ENCODE results near the gene SLC28A2.
"Not testable (repeated sequence)": the region's sequence is repeated elsewhere in the genome, so short reads cannot be mapped to it uniquely, and the experiment has no call there.

Gene SLC28A2, protein sequence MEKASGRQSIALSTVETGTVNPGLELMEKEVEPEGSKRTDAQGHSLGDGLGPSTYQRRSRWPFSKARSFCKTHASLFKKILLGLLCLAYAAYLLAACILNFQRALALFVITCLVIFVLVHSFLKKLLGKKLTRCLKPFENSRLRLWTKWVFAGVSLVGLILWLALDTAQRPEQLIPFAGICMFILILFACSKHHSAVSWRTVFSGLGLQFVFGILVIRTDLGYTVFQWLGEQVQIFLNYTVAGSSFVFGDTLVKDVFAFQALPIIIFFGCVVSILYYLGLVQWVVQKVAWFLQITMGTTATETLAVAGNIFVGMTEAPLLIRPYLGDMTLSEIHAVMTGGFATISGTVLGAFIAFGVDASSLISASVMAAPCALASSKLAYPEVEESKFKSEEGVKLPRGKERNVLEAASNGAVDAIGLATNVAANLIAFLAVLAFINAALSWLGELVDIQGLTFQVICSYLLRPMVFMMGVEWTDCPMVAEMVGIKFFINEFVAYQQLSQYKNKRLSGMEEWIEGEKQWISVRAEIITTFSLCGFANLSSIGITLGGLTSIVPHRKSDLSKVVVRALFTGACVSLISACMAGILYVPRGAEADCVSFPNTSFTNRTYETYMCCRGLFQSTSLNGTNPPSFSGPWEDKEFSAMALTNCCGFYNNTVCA

DNA sequence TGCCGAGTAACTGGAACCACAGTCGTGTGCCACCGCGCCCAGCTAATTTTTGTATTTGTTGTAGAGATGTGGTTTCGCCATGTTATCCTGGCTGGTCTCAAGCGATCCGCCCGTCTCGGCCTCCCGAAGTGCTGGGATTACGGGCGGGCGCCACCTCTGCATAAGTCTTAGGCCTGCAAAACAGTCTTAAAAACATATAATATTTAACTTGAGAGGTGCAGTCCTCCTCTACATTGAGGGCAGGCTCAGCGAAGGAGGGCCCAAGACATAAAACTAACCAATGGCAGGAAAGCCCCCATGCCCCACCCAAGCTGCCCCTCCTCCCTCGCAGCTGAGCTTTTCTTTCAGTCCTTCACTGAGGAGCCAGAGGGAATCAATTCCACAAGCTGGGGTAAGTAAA lies at the start of gene SLC28A2:
Gene SLC28A2, plus strand, starts transcription at position 347 of the 400 bp plus-strand sequence. CDS start 982 bp downstream, outside the sequence.
- no peak for DNase-seq

DNA sequence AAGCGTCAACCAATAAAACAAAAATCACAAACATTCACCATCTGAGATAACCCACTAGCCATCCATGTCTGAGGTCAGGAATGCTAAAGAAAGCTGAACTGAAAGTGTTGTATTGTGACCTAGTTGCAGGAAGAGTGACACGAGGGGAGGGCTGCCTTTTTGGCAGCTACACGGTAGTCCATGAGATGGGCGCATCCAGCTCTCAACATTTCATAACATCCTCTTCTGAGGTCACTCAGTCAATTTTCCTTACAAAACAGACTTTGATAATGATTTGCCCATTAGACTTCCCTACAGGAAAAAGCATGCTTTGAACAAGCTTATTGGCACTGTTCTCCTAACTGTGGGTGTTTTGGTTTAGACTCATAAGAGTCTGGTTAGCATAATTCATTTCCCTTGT lies 48.9 kb upstream of the SLC28A2 start:
- no peak for DNase-seq

DNA sequence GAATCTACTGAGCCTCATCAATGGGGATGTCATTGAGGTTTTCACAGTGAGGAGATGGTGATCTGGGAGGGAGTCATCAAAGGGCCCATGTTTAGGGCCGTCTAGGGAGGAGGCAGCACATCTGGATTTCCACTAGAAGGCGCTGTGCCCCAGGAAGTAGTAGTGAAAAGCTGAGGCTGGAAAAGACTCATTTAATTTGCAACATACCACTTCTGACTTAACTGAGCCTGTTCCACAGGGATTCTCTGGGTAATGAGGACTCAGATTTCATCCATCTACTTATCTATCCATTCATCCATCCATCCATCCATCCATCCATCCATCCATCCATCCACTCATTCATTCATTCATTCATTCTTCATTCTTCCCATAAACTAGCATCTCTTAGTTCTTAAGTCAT lies 46.8 kb upstream of the SLC28A2 start:
- peak; percentile 35 to 58 for DNase-seq

DNA sequence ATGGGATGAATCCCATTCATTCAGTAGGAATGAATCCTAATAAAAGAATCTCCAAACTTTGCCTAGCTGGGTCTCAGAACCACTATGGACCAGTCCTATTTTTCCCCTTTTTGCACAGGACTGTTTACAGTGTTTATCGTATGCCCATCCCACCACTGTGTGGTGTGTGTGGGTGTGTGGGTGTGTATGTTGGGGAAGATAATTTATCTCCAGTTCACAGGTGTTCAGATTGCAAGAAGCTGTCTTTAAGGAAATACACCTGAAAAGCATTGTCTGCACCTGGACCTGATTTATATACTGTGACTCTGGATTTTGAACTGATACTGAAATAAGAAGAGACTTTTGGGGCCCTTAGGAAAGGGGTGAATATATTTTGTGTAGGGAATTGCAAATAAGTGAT lies 39.5 kb upstream of the SLC28A2 start:
- DNase-seq, result no peak

DNA sequence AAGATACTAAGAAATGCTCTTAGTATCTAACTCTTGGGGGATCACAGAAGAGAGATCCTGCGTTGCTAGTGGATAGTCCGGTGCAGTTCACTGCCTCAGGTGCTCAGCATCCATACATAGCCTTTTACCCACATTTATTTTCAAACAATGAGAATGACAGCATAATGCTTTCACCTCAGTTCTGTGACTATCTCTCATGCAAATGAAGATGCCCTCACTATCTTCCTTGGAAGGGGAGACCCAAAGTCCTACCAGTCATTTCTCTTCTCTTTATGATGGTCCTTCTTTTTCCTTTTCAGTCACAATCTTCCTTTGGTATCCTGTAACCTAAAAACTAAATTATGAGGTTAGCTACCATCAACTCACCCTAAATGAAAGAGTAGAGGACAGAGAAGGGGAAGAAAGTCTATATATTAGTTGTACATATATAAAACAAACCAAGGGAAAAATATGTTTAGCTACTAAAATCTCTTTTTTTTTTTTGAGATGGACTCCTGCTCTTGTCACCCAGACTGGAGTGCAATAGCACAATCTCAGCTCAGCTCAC lies 30.9 kb upstream of the SLC28A2 start:
- DNase-seq, result no peak

DNA sequence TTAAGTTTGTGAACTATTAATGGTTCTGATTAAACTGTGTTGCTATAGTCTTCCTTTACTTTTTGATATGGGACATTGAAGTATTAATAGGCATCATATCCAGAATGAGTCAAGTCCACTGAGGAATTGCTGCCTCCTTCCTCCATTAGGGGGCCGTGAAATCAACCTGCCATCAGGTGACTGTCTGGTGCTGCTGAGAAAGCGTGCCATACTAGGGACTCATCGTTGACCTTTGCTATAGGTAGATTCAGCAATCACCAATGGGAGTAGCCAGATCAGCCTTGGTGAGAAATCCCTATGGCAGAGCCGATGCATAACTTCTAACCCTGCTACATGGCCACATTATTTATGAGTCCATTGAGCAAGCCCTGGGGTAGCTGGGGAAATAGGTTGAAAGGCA lies 30.1 kb upstream of the SLC28A2 start:
- no peak for DNase-seq

DNA sequence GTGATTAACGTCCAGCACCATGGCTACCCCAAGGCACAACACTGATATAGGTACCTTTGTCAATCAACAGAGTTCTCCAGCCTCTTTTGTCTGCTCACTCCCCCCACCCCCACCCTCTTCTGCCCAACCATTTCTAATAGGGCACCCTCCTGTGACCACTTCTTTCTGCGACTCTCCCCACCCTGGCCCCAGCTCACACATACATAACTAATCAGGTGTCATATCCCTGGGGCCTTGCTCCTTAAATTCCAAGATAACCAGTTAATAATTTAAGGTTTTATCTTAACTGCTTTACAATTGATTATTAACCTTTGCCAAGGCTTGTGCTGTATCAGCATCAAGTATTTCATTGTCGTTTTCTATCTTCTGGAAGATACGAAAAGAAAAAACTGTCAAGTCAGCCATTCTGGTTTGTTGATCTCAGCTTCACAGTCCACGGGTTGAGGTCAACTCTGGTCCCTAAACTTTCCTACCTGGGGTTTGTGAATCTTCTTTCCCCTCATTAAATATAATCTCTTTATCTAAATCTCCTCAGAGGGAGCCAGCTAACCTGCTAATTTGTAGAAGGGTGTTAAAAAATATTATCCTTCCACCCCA lies 27.3 kb upstream of the SLC28A2 start:
- DNase-seq, result no peak

DNA sequence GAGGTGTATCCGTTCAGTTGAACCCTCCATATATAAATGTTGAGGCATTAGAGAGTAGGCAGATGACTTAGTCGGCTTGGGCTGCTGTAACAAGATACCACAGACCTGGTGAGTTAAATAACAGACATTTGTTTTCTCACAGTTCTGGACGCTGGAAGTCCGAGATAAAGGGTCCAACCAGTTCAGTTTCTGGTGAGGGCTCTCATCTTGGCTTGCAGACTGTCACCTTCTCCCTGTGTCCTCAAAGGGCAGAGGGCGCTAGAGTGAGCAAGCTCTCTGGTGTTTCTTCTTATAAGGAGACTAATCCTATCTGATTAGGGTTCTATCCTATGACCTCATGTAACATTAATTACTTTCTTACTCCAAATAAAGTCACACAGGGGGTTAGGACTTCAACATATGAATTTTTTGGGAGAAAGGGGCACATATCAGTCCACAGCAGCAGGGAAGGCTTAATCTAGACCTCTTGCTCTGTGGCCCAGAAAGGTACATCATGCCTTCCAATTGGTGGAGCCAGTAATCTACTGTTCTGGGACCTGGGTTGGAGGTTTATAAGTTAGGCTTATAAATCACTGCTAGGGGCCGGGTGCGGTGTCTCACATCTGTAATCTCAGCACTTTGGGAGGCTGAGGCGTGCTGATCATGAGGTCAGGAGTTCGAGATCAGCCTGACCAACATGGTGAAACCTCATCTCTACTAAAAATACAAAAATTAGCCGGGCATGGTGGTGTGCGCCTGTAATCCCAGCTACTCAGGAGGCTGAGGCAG lies 26.3 kb upstream of the SLC28A2 start:
- DNase-seq, result no peak

DNA sequence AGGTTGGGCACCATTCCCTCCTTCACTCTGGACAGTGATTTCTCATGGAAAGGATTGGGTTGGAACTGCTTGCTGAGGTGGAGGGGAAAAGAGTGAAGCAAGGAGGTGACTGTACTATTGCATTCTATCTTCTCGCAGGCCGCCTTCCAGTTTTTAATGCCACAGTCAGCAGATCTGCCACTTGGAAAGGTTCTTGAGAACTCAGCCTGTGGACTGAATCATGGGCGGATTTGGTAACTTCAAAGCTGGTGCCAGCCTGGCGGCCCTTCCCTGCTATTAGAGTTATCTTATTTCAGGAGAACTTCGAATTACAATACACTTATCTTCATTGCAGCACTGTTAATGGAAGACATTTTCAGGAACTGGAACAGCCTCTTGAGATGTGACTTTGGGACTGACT lies 23.1 kb upstream of the SLC28A2 start:
- DNase-seq, result no peak

DNA sequence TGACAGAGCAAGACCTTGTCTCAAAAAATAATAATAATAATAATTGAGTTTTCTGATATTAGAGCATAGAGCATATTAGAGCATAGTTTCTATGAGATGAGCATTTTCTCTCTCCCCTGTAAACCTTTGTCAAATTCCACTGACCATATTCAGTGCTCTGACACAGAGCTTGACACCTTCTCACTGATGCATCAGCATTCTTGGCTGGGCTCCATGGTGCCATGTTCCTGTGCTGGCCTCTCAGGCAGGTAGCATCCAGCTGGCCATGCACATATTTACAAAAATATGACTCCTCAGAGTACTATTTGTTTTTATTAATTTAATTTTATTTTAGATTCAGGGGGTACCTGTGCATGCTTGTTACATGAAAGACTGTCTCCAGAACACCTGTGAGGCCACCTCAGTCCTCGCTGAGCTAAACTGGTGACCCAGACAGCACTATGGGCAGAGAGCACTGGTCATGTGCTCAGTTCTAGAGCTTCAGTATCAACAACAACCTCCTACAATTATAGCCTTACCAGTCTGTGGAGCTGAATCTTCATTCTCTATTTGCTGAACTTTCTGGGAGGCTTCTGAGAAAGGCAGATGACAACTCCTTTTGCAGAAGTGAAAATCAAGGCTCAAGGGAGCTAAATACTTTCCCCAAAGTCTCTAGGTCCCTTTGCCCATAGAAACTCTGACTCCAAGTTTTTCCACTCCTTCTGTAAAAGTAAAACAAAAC lies 21.6 kb upstream of the SLC28A2 start:
- no peak for DNase-seq

DNA sequence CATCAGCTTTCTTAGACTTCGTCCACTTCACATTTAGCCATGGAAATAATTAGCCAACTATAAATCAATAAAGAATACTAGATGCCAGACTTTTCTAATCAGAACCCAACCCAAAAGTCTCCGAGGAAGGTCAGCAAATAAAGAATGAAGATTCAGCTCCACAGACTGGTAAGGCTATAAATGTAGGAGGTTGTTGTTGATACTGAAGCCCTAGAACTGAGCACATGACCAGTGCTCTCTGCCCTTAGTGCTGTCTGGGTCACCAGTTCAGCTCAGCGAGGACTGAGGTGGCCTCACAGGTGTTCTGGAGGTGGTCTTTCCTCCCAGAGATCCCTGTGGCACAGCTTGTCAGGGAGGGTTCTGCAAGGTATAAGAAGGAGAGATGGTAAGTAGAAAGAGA lies 20.9 kb upstream of the SLC28A2 start:
- DNase-seq, result no peak

DNA sequence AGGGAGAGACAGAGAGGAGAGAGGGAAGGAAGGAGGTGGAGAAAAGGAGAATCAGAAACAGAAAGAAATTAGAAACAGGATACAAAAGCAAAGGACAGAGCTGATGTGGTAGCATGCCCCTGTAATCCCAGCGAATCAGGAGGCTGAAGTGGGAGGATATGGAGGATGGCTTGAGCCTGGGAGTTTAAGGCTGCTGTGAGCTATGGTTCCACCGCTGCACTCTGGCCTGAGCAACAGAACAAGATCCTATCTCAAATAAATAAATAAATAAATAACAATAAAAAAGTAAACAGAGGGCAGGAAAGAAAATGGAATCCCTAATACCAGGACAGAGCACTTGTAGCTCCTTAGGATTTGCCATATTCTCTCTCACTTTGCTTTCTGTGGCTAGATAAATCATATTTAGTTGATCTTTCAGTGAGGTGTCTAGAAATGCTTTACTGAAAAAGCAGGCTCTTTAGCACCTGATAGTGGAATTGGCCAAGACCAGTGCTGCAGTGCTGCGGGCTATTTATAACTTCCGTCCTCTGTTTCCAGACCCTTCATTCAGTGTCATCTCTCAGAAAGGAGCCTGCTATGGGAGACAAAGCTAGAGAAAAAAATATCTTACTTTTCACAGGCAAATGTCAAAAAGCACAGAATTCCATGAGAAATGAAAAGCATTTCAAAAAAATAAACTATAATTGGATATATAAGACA lies 20.0 kb upstream of the SLC28A2 start:
- DNase-seq, result no peak

DNA sequence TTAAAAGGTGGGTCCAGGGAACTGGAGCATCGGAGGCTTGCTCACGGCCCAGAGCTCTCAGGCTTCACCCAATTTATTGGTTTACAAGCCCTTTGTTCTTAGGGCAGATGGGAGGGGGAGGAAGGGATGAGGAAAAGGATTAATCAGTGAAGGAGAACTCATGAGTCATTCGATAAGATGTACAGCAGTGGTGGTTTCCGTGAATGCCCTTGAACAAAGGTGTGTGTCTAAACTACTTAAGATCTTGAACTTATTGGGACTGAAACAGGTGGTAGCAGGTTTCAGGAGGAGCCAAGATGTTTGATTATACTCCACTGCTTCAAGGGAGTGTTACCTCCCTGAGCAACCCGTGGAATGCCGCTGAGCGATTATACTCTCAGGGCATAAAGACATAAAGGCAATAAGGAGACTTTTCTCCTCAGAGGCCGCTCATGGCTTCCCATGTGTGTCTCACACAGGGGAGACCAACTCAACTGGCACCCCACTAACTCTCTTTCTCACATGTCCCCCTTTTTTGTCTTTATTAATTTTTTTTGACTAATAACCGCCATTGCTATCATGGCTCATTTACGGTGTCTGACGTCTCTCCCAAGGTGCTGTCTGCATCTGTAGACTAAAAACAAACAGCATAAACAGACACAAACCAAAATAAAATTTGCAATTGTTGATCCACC lies 17.3 kb upstream of the SLC28A2 start:
- no peak for DNase-seq

DNA sequence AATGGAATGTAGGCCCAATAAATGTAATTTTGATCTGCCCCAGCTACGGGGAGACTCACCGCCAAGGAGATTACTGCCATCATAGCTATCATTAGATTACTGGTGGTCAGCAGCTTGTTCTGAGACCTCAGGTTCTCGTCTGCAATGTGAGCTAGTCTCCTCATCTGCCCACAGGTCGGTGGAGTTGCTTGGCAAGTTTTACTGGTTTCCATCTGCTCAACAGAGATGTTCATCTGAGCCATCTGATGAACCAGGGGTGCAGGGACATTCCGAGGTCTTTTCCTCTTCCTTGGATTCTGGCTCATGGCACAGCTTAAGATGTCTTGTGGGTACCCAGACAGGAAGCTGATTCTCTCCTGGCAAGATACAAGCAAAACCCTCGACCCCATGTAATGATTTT lies 15.2 kb upstream of the SLC28A2 start:
- not testable (repeated sequence) for DNase-seq

DNA sequence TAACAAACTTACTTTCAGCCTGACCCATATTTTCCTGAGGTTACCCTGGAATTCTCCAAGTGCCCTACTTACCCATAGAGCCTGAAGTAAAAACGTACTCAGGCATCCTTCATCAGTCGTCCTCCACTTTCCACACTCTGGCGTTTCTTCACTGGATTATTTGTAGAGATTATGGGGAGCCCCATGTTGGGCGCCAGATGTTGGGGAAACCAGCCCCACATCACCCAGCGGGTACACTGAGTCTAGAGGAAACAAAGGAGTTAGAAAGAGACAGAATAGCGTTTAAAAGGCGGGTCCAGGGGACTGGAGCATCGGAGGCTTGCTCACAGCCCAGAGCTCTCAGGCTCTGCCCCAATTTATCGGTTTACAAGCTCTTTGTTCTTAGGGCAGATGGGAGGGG lies 9.7 kb upstream of the SLC28A2 start:
- DNase-seq, result no peak

DNA sequence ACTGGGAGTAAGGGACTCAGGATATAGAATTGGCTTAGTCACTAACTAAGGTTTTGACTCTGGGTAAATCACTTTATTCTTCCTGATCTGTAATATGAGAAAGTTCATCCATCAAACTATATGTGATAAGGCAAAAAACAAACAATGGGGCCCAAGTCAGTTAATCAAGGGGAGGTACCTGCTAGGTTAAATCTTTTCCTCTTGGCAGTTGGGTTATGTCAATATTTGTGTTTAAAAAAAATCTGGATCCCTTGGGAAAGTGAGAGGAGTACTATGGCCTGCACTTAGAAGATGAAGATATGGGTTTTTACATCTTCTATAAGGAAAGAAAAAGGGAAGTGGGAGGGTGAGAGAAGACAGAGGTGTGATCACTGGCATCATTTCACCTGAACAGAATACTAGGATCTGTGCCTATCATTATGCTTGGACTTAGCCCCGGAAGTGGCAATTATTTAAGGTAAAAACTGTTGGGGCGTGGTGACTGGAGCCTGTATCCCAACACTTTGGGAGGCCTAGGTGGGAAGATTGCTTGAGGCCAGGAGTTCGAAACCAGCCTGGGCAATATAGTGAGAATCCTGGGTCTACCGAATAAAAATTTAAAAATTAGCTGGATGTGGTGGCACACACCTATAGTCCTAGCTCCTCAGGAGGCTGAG lies 2.8 kb upstream of the SLC28A2 start:
- DNase-seq, result no peak

DNA sequence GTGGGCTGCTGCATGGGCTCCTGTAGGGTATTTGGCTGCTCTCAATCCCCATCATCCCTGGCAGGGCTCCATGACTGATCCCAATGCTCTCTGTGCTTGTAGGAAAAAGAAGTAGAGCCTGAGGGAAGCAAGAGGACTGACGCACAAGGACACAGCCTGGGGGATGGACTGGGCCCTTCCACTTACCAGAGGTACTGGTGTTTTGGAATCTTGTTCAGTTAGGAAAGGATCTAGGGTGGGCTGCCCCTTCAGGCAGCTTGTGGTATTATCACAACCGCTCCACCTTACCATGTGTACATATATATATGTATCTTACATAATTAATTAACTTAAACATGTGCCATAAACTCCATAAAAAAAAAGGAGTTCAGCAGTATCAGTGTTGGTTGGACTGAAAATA lies 1.3 kb downstream of the SLC28A2 start:
- DNase-seq, result no peak

DNA sequence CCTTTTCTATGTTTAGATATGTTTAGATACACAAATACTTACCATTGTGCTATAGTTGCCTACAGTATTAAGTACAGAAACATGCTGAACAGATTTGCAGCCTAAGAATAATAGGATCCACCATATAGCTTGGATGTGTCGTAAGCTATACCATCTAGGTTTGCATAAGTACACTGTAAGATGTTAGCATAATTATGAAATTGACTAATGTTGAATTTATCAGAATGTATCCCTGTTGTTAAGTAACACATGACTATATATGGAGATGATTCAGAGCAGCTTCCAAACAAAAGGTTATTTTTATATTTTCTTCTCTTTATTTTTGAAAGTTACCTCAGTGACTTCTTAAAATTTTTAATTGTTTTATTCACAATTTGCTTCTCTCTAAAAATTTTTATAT lies 2.4 kb downstream of the SLC28A2 start:
- no peak for DNase-seq

DNA sequence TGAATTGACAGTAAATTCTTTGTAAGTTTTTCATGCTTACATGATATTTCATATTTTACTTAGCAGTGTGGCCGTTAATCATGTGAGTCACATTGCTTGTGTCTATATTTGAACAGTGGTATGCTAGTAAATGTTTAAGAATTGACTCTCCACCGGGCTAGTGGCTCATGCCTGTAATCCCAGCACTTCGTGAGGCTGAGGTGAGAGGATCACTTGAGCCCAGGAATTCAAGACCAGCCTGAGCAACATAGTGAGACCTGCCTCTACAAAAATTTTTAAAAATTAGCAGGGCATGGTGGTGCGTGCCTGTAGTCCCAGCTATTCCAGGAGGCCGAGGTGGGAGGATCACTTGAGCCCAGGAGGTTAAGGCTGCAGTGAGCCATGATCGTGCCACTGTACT lies 2.8 kb downstream of the SLC28A2 start:
- not testable (repeated sequence) for DNase-seq

DNA sequence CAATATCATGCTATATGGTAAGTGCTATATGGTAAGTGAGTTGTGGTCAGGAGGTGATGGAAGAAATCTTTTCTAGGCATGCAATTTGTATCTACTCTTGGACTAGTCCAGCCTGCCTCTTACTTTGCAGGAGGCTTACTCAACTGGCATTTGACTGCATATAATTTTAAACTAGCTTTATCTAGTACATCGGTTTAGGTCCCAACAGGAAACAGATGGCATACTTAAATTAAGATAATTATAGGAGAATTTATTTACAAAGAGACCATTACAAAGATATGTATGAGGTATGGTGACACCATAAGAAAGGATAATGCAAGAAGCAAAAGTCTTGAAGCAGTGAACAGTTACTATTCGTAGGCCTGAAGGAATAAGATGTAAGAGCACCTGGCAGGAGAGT lies 7.8 kb downstream of the SLC28A2 start:
- DNase-seq, result no peak

Data from activated CD4-positive, alpha-beta T cell treated with anti-CD3 and anti-CD28 coated beads for 4 hours (primary cell).